PC-9 (cell line): ENCODE data around the gene ADGRL3. TPM values are rescaled to one million over a fixed set of nuclear protein-coding genes. Genes with fewer than 3 reads are reported as not detected.

Source experiments
- BruUV-seq: library from RNA; stranded (reverse); fragments of 400-500 nt; replicated peaks from 2 replicates; lab custom pipeline; 2021; lab: Mats Ljungman, UMichigan
- CTCF ChIA-PET: fragments of 300-600 bp; sonication (Branson Sonifier 250); formaldehyde crosslinking; loops from one replicate; lab custom pipeline; 2022; ENCODE audit warnings: antibody characterized with exemption; lab: Charles Lee
- POLR2A ChIA-PET: fragments of 300-600 bp; sonication (Branson Sonifier 250); formaldehyde crosslinking; loops from one replicate; lab custom pipeline; 2022; ENCODE audit warnings: antibody characterized with exemption; ENCODE audit not compliant: unreplicated experiment; lab: Charles Lee
- DNase-seq, 2 experiments: peaks; one replicate each; pipeline versions ENCODE4 v3.0.0 to v3.0.0-alpha.2; 2015 to 2022; ENCODE audit warnings: mixed read lengths in 1 of 2
- H2AFZ ChIP-seq: fragments of 200-600 bp; sonication (generic); 2 replicates; pipeline ENCODE4 v1.8.1; 2017; ENCODE audit warnings: antibody characterized with exemption
- H3F3A ChIP-seq: fragments of 200-600 bp; sonication (generic); 2 replicates; pipeline ENCODE4 v1.8.1; 2017; ENCODE audit warnings: antibody characterized with exemption, mild to moderate bottlenecking, low read depth; ENCODE audit not compliant: insufficient read depth
- H3K27ac ChIP-seq: fragments of 200-600 bp; sonication (generic); 2 replicates; pipeline ENCODE4 v1.6.1; 2016; ENCODE audit warnings: mixed run types
- H3K27me3 ChIP-seq: fragments of 200-600 bp; sonication (generic); 2 replicates; pipeline ENCODE4 v1.6.1; 2016; ENCODE audit warnings: low read depth, mixed run types; ENCODE audit not compliant: insufficient read depth
- H3K36me3 ChIP-seq: fragments of 200-600 bp; sonication (generic); 2 replicates; pipeline ENCODE4 v1.6.1; 2016; ENCODE audit warnings: low read depth, mixed run types
- H3K4me1 ChIP-seq: fragments of 200-600 bp; sonication (generic); replicated peaks from 2 replicates; pipeline ENCODE4 v1.6.1; 2016; ENCODE audit warnings: mixed run types; ENCODE audit not compliant: insufficient read depth
- H3K4me2 ChIP-seq: fragments of 200-600 bp; sonication (generic); 2 replicates; pipeline ENCODE4 v1.6.1; 2017; ENCODE audit warnings: mixed run types
- H3K4me3 ChIP-seq: fragments of 200-600 bp; sonication (generic); 2 replicates; pipeline ENCODE4 v1.6.1; 2016; ENCODE audit warnings: mixed run types
- H3K79me2 ChIP-seq: fragments of 200-600 bp; sonication (generic); 2 replicates; pipeline ENCODE4 v1.6.1; 2017; ENCODE audit warnings: low read depth, mixed run types
- H3K9me2 ChIP-seq: fragments of 200-600 bp; sonication (generic); 2 replicates; pipeline ENCODE4 v1.8.1; 2017; ENCODE audit warnings: mild to moderate bottlenecking; ENCODE audit not compliant: insufficient read depth
- H3K9me3 ChIP-seq: fragments of 200-600 bp; sonication (generic); 2 replicates; pipeline ENCODE4 v1.8.1; 2016; ENCODE audit warnings: low read depth; ENCODE audit not compliant: insufficient read depth
- H4K20me1 ChIP-seq: fragments of 200-600 bp; sonication (generic); 2 replicates; pipeline ENCODE4 v1.8.1; 2017; ENCODE audit not compliant: insufficient read depth
- CTCF ChIP-seq: fragments of 200-600 bp; sonication (generic); conservative IDR thresholded peaks from 2 replicates; pipeline ENCODE4 v1.6.1; 2017; ENCODE audit warnings: mixed run types, antibody characterized with exemption, mild to moderate bottlenecking, moderate library complexity
- EZH2 ChIP-seq: fragments of 200-600 bp; sonication (generic); IDR thresholded peaks from 2 replicates; pipeline ENCODE4 v1.8.0; 2017; ENCODE audit warnings: antibody characterized with exemption, low read depth
- intact Hi-C: fragments of 100-400 bp; cut with micrococcal nuclease; formaldehyde crosslinking; loops from one replicate; pipeline ENCODE4 v1.10.0; 2022; ENCODE audit not compliant: unreplicated experiment
- total RNA-seq: library from RNA; stranded (reverse); gene quantifications from 2 replicates; pipeline ENCODE4 v1.2.3, GENCODE V29; 2021

Gene ADGRL3
- total RNA-seq, 1 experiment from 2014 or later = 1.6 TPM

- CTCF ChIA-PET = no interaction called here
- no TSS peak for BruUV-seq
- no peaks in the 10 kb centered on the region for H3K79me2 ChIP-seq
Measured at GRCh38 chr4:61408861-61409260, 208.7 kb downstream of the ADGRL3 start.

GRCh38 chr4:61411241-61411640, 211.1 kb downstream of the ADGRL3 start:
- intact Hi-C loops = no loop called here
- Histone ChIP-seq H3K79me2 (no peaks in the 10 kb centered on the region), H3K9me2 (no peaks in the 10 kb centered on the region), H3F3A (no peaks in the 10 kb centered on the region), H3K4me2 (no peak overlapping the region), H4K20me1 (no peaks in the 10 kb centered on the region), H3K4me3 (no peak overlapping the region), H3K4me1 (no peaks in the 10 kb centered on the region), H2AFZ (no peak overlapping the region), H3K36me3 (no peaks in the 10 kb centered on the region), H3K27me3 (no peaks in the 10 kb centered on the region), H3K27ac (no peak overlapping the region), H3K9me3 (no peaks in the 10 kb centered on the region)
- ChIA-PET CTCF (no interaction called here), POLR2A (no interaction called here)
- no TSS peak for BruUV-seq
- TF ChIP-seq CTCF (no peak), EZH2 (no peak)
- no peak for DNase-seq

More at GRCh38 chr4:61408861-61409260, 208.7 kb downstream of the ADGRL3 start:
- no peaks in the 10 kb centered on the region for H3K4me1 ChIP-seq
- H3F3A ChIP-seq = no peaks in the 10 kb centered on the region
- no peaks in the 10 kb centered on the region for H3K9me3 ChIP-seq
- intact Hi-C loops = no loop called here
- POLR2A ChIA-PET = interaction anchor here (0.6 kb wide), 1 partner anchor 226 kb away, joined by 9 read pairs; no protein-coding TSS in a partner anchor
- DNase-seq = no peak
- H3K4me2 ChIP-seq = no peak overlapping the region
- no peaks in the 10 kb centered on the region for H3K27me3 ChIP-seq
- H2AFZ ChIP-seq = no peak overlapping the region
- no peaks in the 10 kb centered on the region for H4K20me1 ChIP-seq
- TF ChIP-seq EZH2 (no peak), CTCF (no peak)
- H3K4me3 ChIP-seq = no peak overlapping the region
- H3K36me3 ChIP-seq = no peaks in the 10 kb centered on the region
- H3K9me2 ChIP-seq = no peaks in the 10 kb centered on the region
- no peak overlapping the region for H3K27ac ChIP-seq

- Histone ChIP-seq H2AFZ (no peak overlapping the region), H3K4me3 (no peak overlapping the region), H3K9me2 (no peaks in the 10 kb centered on the region), H3K36me3 (no peaks in the 10 kb centered on the region), H3K79me2 (no peaks in the 10 kb centered on the region), H3K4me1 (no peaks in the 10 kb centered on the region), H3K27me3 (no peaks in the 10 kb centered on the region), H3K4me2 (no peak overlapping the region), H3F3A (no peaks in the 10 kb centered on the region), H3K9me3 (no peaks in the 10 kb centered on the region), H3K27ac (no peak overlapping the region), H4K20me1 (no peaks in the 10 kb centered on the region)
- BruUV-seq = no TSS peak
- ChIA-PET CTCF (no interaction called here), POLR2A (no interaction called here)
- DNase-seq = peak in 1 of 2 experiments; percentile 67
- no peak for TF ChIP-seq CTCF
- no peak for TF ChIP-seq EZH2
- intact Hi-C loops = no loop called here
Measured at GRCh38 chr4:61425315-61425714, 225.2 kb downstream of the ADGRL3 start.
